Measurements from ENCODE around the gene TBC1D14.
"Not testable (repeated sequence)": the region's sequence is repeated elsewhere in the genome, so short reads cannot be mapped to it uniquely, and the experiment has no call there.

Gene TBC1D14

DNA sequence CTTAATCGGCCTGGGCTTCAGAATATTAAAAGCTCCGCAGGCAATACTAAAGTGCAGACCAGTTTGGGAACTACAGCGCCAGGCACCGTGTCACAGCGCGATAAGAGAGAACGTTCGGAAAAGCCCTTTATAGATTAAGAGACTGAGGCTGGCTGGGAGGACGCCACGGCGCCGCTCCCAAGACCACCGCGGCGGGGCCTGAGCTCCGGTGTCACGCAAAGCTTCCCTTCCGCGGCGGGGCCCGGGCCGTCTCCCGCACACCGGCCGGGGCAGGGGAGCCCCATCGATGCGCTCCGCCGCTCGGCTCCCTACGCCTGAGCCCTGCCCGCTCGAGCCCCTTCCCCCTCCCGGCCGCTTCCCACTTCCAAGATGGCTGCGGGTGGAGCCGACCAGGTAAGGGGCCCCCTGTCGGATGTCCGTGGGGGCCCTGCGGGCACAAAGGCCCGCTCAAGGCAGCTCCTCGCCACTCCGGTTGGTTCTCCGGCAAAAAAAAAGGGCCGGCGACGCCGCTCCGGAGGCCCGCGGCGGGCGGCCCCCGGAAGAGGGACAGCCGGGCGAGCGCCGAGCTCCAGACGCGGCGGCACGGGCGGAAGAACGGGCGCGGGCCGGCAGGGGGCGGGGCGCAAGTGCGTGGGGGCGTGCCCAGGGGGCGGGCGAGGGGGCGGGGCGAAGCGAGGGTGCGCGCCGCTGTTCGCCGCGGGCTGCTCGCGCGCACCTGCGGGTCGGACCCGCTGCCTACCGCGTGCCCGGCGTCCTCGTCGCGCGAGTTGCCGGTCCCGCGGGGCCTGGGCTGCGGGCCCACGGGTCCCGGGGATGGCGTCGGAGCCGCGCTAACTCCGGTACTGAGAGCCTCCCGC, at the start of gene TBC1D14:
Gene TBC1D14, plus strand, starts transcription at position 714 of the 857 bp plus-strand sequence. CDS start 13,564 bp downstream, outside the sequence.
- peak; percentile 61 to 82 for DNase-seq

- DNase-seq, result no peak
These were observed 41.2 kb upstream of the TBC1D14 start for GRCh38 chr4:6868386-6868785.

DNA sequence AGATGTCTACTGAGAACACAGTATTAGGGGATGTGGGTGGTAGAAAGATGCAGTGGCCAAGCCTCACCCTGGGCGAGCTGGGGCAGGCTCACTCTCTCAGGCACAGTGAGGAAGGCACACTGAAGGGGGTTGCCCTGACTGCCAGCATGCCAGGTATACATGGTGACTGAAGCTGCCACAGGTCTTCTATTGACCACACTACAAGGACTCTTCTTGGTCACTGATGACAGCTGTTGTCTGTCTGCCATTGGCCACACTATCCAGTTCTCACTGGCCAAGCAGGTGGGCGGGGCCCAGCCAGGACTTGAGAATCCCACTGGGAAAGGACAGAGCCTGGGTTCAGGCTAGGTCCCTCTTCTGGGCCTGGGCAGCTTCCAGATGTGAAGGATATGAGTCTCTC, 39.7 kb upstream of the TBC1D14 start:
- DNase-seq, result no peak

DNA sequence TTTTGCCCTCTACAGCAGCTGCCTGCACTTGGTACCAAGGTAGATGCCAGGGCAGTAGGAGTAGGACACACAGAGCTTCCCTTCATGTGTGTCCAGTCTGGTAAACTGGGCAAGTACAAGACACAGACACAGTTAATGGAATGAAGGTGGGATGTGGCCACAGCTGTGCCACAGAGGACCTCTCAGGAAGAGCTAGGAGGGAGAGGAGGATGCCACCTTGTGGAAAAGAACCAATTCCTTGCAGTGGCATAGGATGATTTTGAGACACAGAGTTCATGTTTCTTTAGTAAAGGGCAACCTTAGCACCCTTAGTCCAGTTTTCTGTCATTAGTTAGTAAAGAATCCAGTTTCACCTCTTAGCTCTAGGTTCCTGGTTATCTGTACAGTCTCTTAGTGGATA, 36.3 kb upstream of the TBC1D14 start:
- no peak for DNase-seq

DNA sequence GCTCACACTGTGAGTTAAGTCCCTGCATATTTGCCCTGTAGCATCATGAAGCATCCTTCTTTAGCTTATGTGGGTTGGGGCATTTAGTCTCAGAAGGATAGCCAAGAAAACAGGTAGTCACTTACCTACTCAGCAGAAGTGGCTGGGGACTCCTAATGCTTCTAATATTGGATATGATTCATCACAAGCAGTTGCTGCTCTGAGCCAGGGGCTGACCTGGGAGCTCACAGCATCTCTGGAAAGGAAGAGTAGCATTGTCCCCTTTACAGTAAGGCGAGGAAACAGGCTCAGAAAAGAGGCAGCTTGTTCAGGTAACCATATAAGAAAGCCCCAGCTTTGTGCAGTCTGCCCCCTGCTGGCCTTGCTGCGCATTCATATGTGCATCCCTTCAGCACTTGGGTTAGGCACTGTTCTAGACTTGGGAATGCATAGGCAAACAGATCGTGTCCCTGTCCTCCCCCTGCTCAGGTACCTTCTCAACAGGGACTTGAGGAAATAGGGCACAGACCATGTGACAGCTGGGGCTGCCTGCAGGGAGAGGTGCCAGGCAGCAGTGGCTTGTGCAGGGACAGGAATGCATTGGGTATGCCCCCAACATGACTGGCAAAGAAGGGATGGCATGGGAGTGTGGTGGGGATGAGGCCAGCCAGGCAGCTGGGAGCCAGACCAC, 35.7 kb upstream of the TBC1D14 start:
- peak; percentile 31 to 75 for DNase-seq

- DNase-seq, result no peak
These were observed 34.6 kb upstream of the TBC1D14 start for GRCh38 chr4:6874981-6875380.

GRCh38 chr4:6875431-6875831, 34.2 kb upstream of the TBC1D14 start:
- DNase-seq, result peak; percentile 70 to 84

DNA sequence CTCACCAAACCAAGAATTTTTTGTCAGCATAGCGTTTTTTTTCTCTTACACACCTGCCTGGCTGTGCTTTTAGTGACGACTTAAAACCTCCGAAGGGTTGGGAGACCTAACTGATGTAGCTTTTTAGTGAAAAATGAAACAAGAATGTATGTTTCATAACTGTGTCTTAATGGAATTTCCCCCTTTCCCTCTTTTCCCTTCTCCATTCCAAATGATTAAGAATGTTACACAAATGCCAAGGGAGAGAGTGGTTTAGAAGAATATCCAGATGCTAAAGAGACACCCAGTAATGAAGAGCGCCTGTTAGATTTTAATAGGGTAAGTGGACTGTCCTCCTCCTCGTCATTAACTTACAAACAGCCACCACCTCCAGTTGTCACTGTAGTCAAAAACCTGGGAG, 33.2 kb upstream of the TBC1D14 start:
- no peak for DNase-seq

DNA sequence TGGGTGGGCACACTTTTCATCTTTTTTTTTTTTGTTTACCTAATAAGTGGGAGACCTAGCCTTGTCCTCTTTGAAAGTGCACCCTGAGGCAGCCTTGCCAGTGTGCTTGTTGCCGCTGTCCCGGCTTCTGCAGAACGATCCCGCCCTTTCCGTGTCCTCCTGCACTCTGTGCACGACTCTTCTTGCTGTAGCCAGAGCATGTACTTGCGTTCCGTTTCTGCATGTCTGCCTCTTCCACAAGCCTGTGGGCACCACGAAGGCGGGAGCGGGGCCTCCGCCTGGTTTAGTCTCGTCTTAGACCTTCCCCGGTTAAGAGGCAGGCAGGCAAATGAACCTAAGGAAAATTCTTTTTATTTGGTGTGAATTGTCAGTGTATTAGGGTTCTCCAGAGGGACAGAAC, 32.6 kb upstream of the TBC1D14 start:
- no peak for DNase-seq

- DNase-seq, result no peak
These were observed 31.1 kb upstream of the TBC1D14 start for GRCh38 chr4:6878451-6879059.

GRCh38 chr4:6880691-6881090, 28.9 kb upstream of the TBC1D14 start:
- no peak for DNase-seq

DNA sequence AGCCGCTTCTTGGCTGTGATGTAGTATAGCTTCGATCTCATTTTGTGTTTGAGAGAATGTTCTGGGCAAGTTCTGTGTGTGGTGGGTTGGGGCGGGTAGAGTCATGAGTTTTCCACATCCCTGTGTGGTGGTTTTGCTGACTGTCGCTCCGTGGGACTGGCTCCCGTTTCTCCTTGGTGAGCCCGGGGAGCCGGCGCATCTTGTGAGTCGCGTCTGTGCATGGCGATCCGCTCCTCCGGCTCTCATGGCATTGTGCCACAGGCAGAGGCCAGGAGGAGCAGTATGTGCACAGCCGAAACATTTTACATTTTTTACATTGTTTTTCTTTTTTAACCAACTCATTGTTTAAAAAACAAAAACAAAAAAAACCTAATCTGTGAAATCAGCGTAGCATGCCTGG, 27.7 kb upstream of the TBC1D14 start:
- DNase-seq, result no peak

DNA sequence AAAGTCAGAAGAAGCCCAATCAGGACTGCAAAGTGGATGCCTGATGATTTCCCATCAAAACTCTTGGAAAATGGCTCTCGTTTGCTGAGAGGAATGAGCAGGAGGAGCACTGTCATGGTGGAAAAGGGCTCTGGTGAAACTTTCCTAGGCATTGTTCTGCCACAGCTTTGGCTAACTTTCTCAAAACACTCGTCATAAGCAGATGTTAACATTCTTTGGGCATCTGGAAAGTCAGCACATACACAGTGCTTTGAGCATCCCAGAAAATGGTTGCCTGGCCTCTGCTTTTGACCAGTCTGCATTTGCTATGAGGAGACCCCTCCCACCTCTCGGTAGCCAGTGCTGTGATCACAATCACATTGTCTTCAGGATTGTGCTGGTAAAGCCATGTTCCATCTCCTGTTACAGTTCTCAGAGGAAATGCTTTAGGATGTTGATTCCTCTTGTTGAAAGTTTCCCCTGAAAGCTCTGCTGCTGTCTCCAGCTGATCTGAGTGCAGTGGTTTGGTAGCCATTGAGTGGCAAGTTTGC, 25.2 kb upstream of the TBC1D14 start:
- no peak for DNase-seq

- peak; percentile 72 to 77 for DNase-seq
These were observed 23.6 kb upstream of the TBC1D14 start for GRCh38 chr4:6885953-6886557.

DNA sequence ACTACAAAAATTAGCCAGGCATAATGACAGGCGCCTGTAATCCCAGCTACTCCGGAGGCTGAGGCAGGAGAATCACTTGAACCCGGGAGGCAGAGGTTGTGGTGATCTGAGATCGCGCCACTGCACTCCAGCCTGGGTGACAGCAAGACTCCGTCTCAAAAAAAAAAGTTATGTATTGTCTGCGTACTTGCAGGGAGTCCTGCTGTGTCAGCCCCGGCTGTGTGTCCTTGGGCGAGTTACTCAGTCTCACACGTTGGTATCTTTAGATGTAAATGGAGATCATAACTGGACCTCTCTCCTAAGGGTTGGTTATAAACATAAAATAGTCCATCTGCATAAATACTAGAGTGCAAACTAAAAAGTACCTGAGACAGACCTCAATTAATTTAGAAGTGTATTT, 22.7 kb upstream of the TBC1D14 start:
- no peak for DNase-seq

GRCh38 chr4:6887591-6888371, 21.8 kb upstream of the TBC1D14 start:
- DNase-seq, result peak; percentile 52 to 60

DNA sequence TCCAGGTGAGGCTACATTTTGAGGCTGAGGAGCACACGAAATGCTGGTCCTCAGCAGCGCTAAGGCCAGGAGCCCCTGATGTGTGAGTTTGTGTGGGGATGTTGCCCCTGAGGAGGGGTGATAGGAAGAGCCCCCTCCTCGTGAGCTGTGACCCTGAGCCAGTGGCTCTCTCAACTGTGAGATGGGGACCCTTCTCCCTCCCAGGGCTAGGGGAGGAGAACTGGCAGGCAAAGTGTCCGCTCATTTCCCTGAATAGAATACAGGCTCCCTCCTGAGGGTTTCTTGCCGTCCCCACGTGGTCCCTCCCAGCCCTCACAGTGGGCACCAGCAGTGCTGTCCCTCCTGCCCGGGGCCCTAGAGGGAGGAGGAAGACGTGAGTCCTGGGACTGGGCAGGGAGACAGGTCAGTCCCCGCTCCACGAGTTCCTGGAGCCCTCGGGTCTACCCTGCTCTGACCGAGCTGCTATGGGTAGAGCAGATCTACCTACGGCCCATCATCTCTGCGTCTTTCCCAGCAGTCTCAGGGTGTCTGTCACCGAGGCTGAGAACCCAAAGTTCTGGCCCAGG, 21.0 kb upstream of the TBC1D14 start:
- no peak for DNase-seq

DNA sequence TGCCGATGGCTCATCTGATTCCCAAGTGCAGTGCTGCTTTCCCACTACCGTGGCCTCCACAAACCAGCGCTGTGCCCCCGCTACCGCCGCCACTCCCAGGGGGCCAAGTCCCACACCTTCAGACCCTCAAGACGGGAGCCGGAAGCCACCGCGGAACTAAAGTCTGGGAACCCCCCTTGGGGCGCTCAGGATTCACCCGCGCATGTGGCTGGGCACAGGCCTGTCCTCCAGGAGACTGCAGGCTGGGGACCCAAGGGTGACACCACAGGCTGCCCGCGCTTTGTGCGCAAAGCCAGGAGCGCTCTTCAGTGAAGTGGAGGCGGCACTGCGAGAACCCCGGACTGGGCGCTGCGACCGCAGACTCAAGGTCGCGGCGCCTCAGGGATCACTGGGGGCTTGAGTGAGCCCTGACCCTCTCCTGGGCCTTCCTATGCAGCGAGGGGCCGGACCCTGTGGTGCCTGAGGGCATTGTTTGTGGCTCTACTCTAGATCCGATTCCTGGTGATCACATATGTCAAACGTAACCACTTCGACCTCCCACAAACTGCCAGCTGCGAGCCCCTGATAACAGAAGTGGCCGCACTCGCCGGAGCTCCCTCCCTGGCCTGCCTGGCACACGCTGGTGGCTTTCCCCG, 20.4 kb upstream of the TBC1D14 start:
- DNase-seq, result no peak

GRCh38 chr4:6889736-6890324, 19.8 kb upstream of the TBC1D14 start:
- DNase-seq, result no peak

- DNase-seq, result no peak
These were observed 19.3 kb upstream of the TBC1D14 start for GRCh38 chr4:6890358-6890757.

DNA sequence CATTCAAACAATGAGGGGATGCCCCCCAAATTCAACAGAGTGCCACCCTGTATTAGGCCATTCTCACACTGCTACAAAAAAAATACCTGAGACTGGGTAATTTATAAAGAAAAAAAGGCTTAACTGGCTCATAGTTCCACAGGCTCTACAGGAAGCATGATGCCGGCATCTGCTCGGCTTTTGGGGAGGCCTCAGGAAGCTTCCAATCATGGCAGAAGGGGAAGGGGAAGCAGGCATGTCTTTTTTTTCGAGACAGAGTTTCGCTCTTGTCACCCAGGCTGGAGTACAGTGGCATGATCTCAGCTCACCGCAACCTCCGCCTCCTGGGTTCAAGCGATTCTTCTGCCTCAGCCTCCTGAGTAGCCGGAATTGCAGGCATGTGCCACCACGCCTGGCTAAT, 18.7 kb upstream of the TBC1D14 start:
- DNase-seq, result not testable (repeated sequence)
